C4-2B (cell line): Measurements from ENCODE around the gene KCNC1.
A peak's percentile ranks its signal among the peaks of the same experiment; 100 is the strongest.

Experiments used
- H3K27ac ChIP-seq: fragments of 450-650 bp; 2 replicates; pipeline ENCODE4 v1.5.1; 2017
- CTCF ChIP-seq: fragments of 450-650 bp; conservative IDR thresholded peaks from 2 replicates; pipeline ENCODE4 v1.5.1; 2017; ENCODE audit warnings: mild to moderate bottlenecking
- ZFX ChIP-seq: fragments of 450-650 bp; IDR thresholded peaks from 2 replicates; pipeline ENCODE4 v1.6.1; 2017

Gene KCNC1

GRCh38 chr11:17803754-17804334 is 69.3 kb downstream of the KCNC1 start:
- no peak overlapping the region for H3K27ac ChIP-seq
- TF ChIP-seq ZFX (0 out of 2 replicates have a peak, but pooled peaks have one; percentile 15), CTCF (no peak)

- TF ChIP-seq ZFX (no peak), CTCF (no peak)
- no peak overlapping the region for H3K27ac ChIP-seq
These were observed 70.5 kb downstream of the KCNC1 start for GRCh38 chr11:17805043-17805442.

- TF ChIP-seq ZFX (no peak), CTCF (no peak)
These were observed 71.3 kb downstream of the KCNC1 start for GRCh38 chr11:17805873-17806272.

GRCh38 chr11:17807034-17807433 is 72.5 kb downstream of the KCNC1 start:
- no peak for TF ChIP-seq ZFX
- TF ChIP-seq CTCF = no peak
- no peak overlapping the region for H3K27ac ChIP-seq

More at GRCh38 chr11:17805873-17806272, 71.3 kb downstream of the KCNC1 start:
- H3K27ac ChIP-seq = no peak overlapping the region

GRCh38 chr11:17810041-17810440 is 75.5 kb downstream of the KCNC1 start:
- H3K27ac ChIP-seq = no peak overlapping the region
- TF ChIP-seq ZFX (no peak), CTCF (no peak)

- TF ChIP-seq CTCF (no peak), ZFX (no peak)
- H3K27ac ChIP-seq = no peak overlapping the region
These were observed 76.2 kb downstream of the KCNC1 start for GRCh38 chr11:17810746-17811145.

- peak overlapping the region; percentile 55 for H3K27ac ChIP-seq
- no peak for TF ChIP-seq ZFX
- TF ChIP-seq CTCF = no peak
These were observed 76.8 kb downstream of the KCNC1 start for GRCh38 chr11:17811352-17811751.
